ENCODE data around the gene SYNJ2. TPM values are rescaled to one million over a fixed set of nuclear protein-coding genes. Genes with fewer than 3 reads are reported as not detected.
A peak's percentile ranks its signal among the peaks of the same experiment; 100 is the strongest.

The SYNJ2 gene
- total RNA-seq, 1 experiment from 2014 or later: 3.9 TPM

- no peak for DNase-seq (ENCODE audit: low read depth, low spot score)
- in situ Hi-C loops (cut with HindIII; ENCODE audit: low pct_unique_long_range_greater_than_20kb, low sequenced_read_pairs): no loop called here
These were observed 36.5 kb downstream of the SYNJ2 start for GRCh38 chr6:158018041-158018771.

- no peak for DNase-seq (ENCODE audit: low read depth, low spot score)
- in situ Hi-C loops (cut with HindIII; ENCODE audit: low pct_unique_long_range_greater_than_20kb, low sequenced_read_pairs): no loop called here
These were observed 37.2 kb downstream of the SYNJ2 start for GRCh38 chr6:158018851-158019361.

- in situ Hi-C loops (cut with HindIII; ENCODE audit: low pct_unique_long_range_greater_than_20kb, low sequenced_read_pairs): no loop called here
- no peak for DNase-seq (ENCODE audit: low read depth, low spot score)
These were observed 37.8 kb downstream of the SYNJ2 start for GRCh38 chr6:158019416-158019815.

- DNase-seq (ENCODE audit: low read depth, low spot score): no peak
- in situ Hi-C loops (cut with HindIII; ENCODE audit: low pct_unique_long_range_greater_than_20kb, low sequenced_read_pairs): no loop called here
These were observed 38.6 kb downstream of the SYNJ2 start for GRCh38 chr6:158020272-158020711.

- in situ Hi-C loops (cut with HindIII; ENCODE audit: low pct_unique_long_range_greater_than_20kb, low sequenced_read_pairs): no loop called here
- DNase-seq (ENCODE audit: low read depth, low spot score): no peak
These were observed 39.1 kb downstream of the SYNJ2 start for GRCh38 chr6:158020811-158021210.

GRCh38 chr6:158021376-158021775, 39.7 kb downstream of the SYNJ2 start:
- DNase-seq (ENCODE audit: low read depth, low spot score): no peak
- in situ Hi-C loops (cut with HindIII; ENCODE audit: low pct_unique_long_range_greater_than_20kb, low sequenced_read_pairs): no loop called here

GRCh38 chr6:158021814-158022748, 40.4 kb downstream of the SYNJ2 start:
- in situ Hi-C loops (cut with HindIII; ENCODE audit: low pct_unique_long_range_greater_than_20kb, low sequenced_read_pairs): no loop called here
- DNase-seq (ENCODE audit: low read depth, low spot score): no peak

- in situ Hi-C loops (cut with HindIII; ENCODE audit: low pct_unique_long_range_greater_than_20kb, low sequenced_read_pairs): no loop called here
These were observed 41.3 kb downstream of the SYNJ2 start for GRCh38 chr6:158022749-158023596.

GRCh38 chr6:158023597-158023939, 41.9 kb downstream of the SYNJ2 start:
- no peak for DNase-seq (ENCODE audit: low read depth, low spot score)
- in situ Hi-C loops (cut with HindIII; ENCODE audit: low pct_unique_long_range_greater_than_20kb, low sequenced_read_pairs): no loop called here

More at GRCh38 chr6:158022749-158023596, 41.3 kb downstream of the SYNJ2 start:
- no peak for DNase-seq (ENCODE audit: low read depth, low spot score)

GRCh38 chr6:158024566-158025297, 43.1 kb downstream of the SYNJ2 start:
- in situ Hi-C loops (cut with HindIII; ENCODE audit: low pct_unique_long_range_greater_than_20kb, low sequenced_read_pairs): no loop called here
- no peak for DNase-seq (ENCODE audit: low read depth, low spot score)

- peak; percentile 14 for DNase-seq (ENCODE audit: low read depth, low spot score)
- in situ Hi-C loops (cut with HindIII; ENCODE audit: low pct_unique_long_range_greater_than_20kb, low sequenced_read_pairs): no loop called here
These were observed 44.6 kb downstream of the SYNJ2 start for GRCh38 chr6:158026054-158026900.

GRCh38 chr6:158026901-158027589, 45.4 kb downstream of the SYNJ2 start:
- in situ Hi-C loops (cut with HindIII; ENCODE audit: low pct_unique_long_range_greater_than_20kb, low sequenced_read_pairs): no loop called here
- DNase-seq (ENCODE audit: low read depth, low spot score): no peak

- DNase-seq (ENCODE audit: low read depth, low spot score): no peak
- in situ Hi-C loops (cut with HindIII; ENCODE audit: low pct_unique_long_range_greater_than_20kb, low sequenced_read_pairs): no loop called here
These were observed 46.1 kb downstream of the SYNJ2 start for GRCh38 chr6:158027590-158028285.

GRCh38 chr6:158028421-158028820, 46.8 kb downstream of the SYNJ2 start:
- no peak for DNase-seq (ENCODE audit: low read depth, low spot score)
- in situ Hi-C loops (cut with HindIII; ENCODE audit: low pct_unique_long_range_greater_than_20kb, low sequenced_read_pairs): no loop called here

- in situ Hi-C loops (cut with HindIII; ENCODE audit: low pct_unique_long_range_greater_than_20kb, low sequenced_read_pairs): no loop called here
- DNase-seq (ENCODE audit: low read depth, low spot score): no peak
These were observed 47.2 kb downstream of the SYNJ2 start for GRCh38 chr6:158028876-158029275.
